ENCODE data around the gene MYOCOS.
"Not testable (repeated sequence)": the region's sequence is repeated elsewhere in the genome, so short reads cannot be mapped to it uniquely, and the experiment has no call there.

The MYOCOS gene

DNA sequence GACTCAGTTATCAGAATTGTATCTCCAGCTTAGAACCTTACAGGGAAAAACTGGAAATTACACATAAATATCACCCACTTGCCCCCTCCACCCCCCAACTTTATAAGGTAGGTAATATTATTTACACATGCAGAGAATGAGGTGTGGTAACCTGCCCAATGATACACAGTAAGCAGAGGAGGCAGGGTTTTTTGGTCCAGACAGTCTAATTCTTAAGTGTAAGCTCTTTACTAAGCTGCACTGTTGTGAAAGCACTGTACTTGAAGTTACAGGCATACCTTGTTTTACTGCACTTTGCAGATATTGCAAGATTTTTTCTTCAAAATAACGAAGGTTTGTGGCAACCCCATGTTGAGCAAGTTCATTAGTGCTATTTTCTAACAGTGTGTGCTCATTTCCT lies 24.8 kb upstream of the MYOCOS start:
- Histone ChIP-seq H3K27me3 (ENCODE audit: insufficient read depth, low read depth, severe bottlenecking) (no peaks in the 10 kb centered on the region), H3K9me3 (ENCODE audit: severe bottlenecking) (no peaks in the 10 kb centered on the region), H3K36me3 (peaks cover 16% of the 10 kb centered on the region), H3K4me3 (ENCODE audit: low read depth, low read length) (no peak overlapping the region), H3K27ac (no peak overlapping the region)
- TF ChIP-seq CTCF (IDR thresholded peaks at IDR 0.05; ENCODE audit: low read depth, low read length): no peak
- no peak for DNase-seq

DNA sequence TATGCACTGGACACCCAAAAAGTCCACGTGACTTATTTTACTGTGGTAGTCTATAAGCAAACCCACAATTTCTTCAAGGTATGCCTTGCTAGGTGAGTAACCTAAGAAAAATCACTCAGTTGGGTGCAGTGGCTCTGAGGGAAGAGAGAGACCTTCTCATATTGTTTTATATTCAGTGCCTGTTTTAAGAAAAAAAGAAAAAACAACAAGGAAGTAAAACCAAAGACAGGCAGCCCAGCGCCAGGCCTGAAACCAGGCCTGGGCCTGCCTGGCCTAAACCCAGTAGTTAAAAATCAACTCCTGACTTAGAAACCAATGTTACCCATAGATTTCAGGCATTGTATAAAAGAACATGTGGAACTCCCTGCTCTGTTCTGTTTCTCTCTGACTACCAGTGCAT lies 21.7 kb upstream of the MYOCOS start:
- not testable (repeated sequence) for H3K9me3 ChIP-seq (ENCODE audit: severe bottlenecking); H3K4me3 ChIP-seq (ENCODE audit: low read depth, low read length); H3K27me3 ChIP-seq (ENCODE audit: insufficient read depth, low read depth, severe bottlenecking); H3K27ac ChIP-seq; H3K36me3 ChIP-seq; DNase-seq

- no peak for TF ChIP-seq CTCF (IDR thresholded peaks at IDR 0.05; ENCODE audit: low read depth, low read length)
- DNase-seq: no peak
- H3K27me3 ChIP-seq (ENCODE audit: insufficient read depth, low read depth, severe bottlenecking): no peaks in the 10 kb centered on the region
- no peak overlapping the region for H3K27ac ChIP-seq
- H3K36me3 ChIP-seq: no peaks in the 10 kb centered on the region
- no peaks in the 10 kb centered on the region for H3K9me3 ChIP-seq (ENCODE audit: severe bottlenecking)
- no peak overlapping the region for H3K4me3 ChIP-seq (ENCODE audit: low read depth, low read length)
Observed at GRCh38 chr1:171600862-171601261, 21.2 kb upstream of the MYOCOS start.

DNA sequence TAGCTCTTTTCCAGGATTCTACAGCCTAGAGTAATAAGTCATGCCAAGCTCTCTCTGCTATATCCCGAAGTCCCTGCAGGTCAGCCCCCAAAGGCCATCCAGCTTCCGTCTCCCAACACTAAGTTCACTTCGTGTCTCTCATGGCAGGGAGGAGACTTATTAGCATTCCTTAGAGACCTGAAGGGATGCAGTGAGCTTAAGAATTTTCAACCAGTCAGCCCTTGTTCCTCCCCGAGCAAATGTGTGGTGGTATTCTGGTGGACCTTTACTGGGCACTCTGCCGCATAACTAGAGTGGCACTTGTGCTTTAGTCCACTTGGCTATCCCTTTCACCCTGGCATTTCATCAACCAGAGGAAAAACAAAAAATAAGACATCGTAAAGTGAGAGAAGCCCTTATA lies 19.0 kb upstream of the MYOCOS start:
- H3K4me3 ChIP-seq (ENCODE audit: low read depth, low read length): not testable (repeated sequence)

GRCh38 chr1:171606402-171606941 lies 15.6 kb upstream of the MYOCOS start:
- DNase-seq: no peak
- Histone ChIP-seq H3K27me3 (ENCODE audit: insufficient read depth, low read depth, severe bottlenecking) (no peaks in the 10 kb centered on the region), H3K36me3 (no peaks in the 10 kb centered on the region), H3K4me3 (ENCODE audit: low read depth, low read length) (no peak overlapping the region), H3K27ac (no peak overlapping the region), H3K9me3 (ENCODE audit: severe bottlenecking) (no peaks in the 10 kb centered on the region)
- no peak for TF ChIP-seq CTCF (IDR thresholded peaks at IDR 0.05; ENCODE audit: low read depth, low read length)

More for the DNA sequence above, 19.0 kb upstream of the MYOCOS start:
- DNase-seq; H3K27me3 ChIP-seq (ENCODE audit: insufficient read depth, low read depth, severe bottlenecking); H3K36me3 ChIP-seq; H3K27ac ChIP-seq; H3K9me3 ChIP-seq (ENCODE audit: severe bottlenecking): not testable (repeated sequence)

- no peak for TF ChIP-seq CTCF (IDR thresholded peaks at IDR 0.05; ENCODE audit: low read depth, low read length)
- no peak overlapping the region for H3K27ac ChIP-seq
Observed at GRCh38 chr1:171610385-171610784, 11.7 kb upstream of the MYOCOS start.

GRCh38 chr1:171611306-171611705 lies 10.7 kb upstream of the MYOCOS start:
- no peak for TF ChIP-seq CTCF (IDR thresholded peaks at IDR 0.05; ENCODE audit: low read depth, low read length)
- Histone ChIP-seq H3K27me3 (ENCODE audit: insufficient read depth, low read depth, severe bottlenecking) (no peaks in the 10 kb centered on the region), H3K4me3 (ENCODE audit: low read depth, low read length) (no peak overlapping the region), H3K9me3 (ENCODE audit: severe bottlenecking) (no peaks in the 10 kb centered on the region), H3K36me3 (no peaks in the 10 kb centered on the region), H3K27ac (no peak overlapping the region)
- DNase-seq: no peak

More at GRCh38 chr1:171610385-171610784, 11.7 kb upstream of the MYOCOS start:
- Histone ChIP-seq H3K27me3 (ENCODE audit: insufficient read depth, low read depth, severe bottlenecking) (no peaks in the 10 kb centered on the region), H3K36me3 (no peaks in the 10 kb centered on the region), H3K4me3 (ENCODE audit: low read depth, low read length) (no peak overlapping the region), H3K9me3 (ENCODE audit: severe bottlenecking) (no peaks in the 10 kb centered on the region)
- DNase-seq: no peak

Data from WERI-Rb-1 (cell line).